ENCODE results near the gene ALOX5AP.
A peak's percentile ranks its signal among the peaks of the same experiment; 100 is the strongest.

ALOX5AP gene

GRCh38 chr13:30791354-30792001 lies 56.1 kb downstream of the ALOX5AP start:
- H3K27ac ChIP-seq: no peak overlapping the region
- no peak for DNase-seq (ENCODE audit: low read depth, low spot score)

GRCh38 chr13:30792285-30793000 lies 57.1 kb downstream of the ALOX5AP start:
- DNase-seq (ENCODE audit: low read depth, low spot score): peak; percentile 72
- H3K27ac ChIP-seq: peak overlapping the region; percentile 25

GRCh38 chr13:30796132-30796572 lies 60.8 kb downstream of the ALOX5AP start:
- no peak for DNase-seq (ENCODE audit: low read depth, low spot score)

GRCh38 chr13:30796631-30797601 lies 61.6 kb downstream of the ALOX5AP start:
- H3K27ac ChIP-seq: peak overlapping the region; percentile 75
- DNase-seq (ENCODE audit: low read depth, low spot score): no peak

More at GRCh38 chr13:30796132-30796572, 60.8 kb downstream of the ALOX5AP start:
- H3K27ac ChIP-seq: peak overlapping the region; percentile 75

GRCh38 chr13:30797847-30798535 lies 62.6 kb downstream of the ALOX5AP start:
- H3K27ac ChIP-seq: no peak overlapping the region
- DNase-seq (ENCODE audit: low read depth, low spot score): no peak

- DNase-seq (ENCODE audit: low read depth, low spot score): no peak
- no peak overlapping the region for H3K27ac ChIP-seq
Measured at GRCh38 chr13:30798776-30799355, 63.5 kb downstream of the ALOX5AP start.

GRCh38 chr13:30799356-30799824 lies 64.0 kb downstream of the ALOX5AP start:
- DNase-seq (ENCODE audit: low read depth, low spot score): no peak
- no peak overlapping the region for H3K27ac ChIP-seq

GRCh38 chr13:30800107-30800506 lies 64.8 kb downstream of the ALOX5AP start:
- no peak overlapping the region for H3K27ac ChIP-seq
- DNase-seq (ENCODE audit: low read depth, low spot score): no peak

GRCh38 chr13:30802501-30802900 lies 67.2 kb downstream of the ALOX5AP start:
- no peak for DNase-seq (ENCODE audit: low read depth, low spot score)
- no peak overlapping the region for H3K27ac ChIP-seq

- H3K27ac ChIP-seq: no peak overlapping the region
- DNase-seq (ENCODE audit: low read depth, low spot score): no peak
Measured at GRCh38 chr13:30802953-30803478, 67.7 kb downstream of the ALOX5AP start.

GRCh38 chr13:30803749-30804148 lies 68.4 kb downstream of the ALOX5AP start:
- no peak overlapping the region for H3K27ac ChIP-seq
- DNase-seq (ENCODE audit: low read depth, low spot score): no peak

GRCh38 chr13:30804474-30804873 lies 69.1 kb downstream of the ALOX5AP start:
- H3K27ac ChIP-seq: no peak overlapping the region
- no peak for DNase-seq (ENCODE audit: low read depth, low spot score)

GRCh38 chr13:30805132-30805537 lies 69.8 kb downstream of the ALOX5AP start:
- no peak for DNase-seq (ENCODE audit: low read depth, low spot score)
- peak overlapping the region; percentile 52 for H3K27ac ChIP-seq

- DNase-seq (ENCODE audit: low read depth, low spot score): no peak
Measured at GRCh38 chr13:30805603-30806011, 70.3 kb downstream of the ALOX5AP start.

GRCh38 chr13:30806784-30807183 lies 71.4 kb downstream of the ALOX5AP start:
- peak overlapping the region; percentile 52 for H3K27ac ChIP-seq
- DNase-seq (ENCODE audit: low read depth, low spot score): no peak

More at GRCh38 chr13:30805603-30806011, 70.3 kb downstream of the ALOX5AP start:
- H3K27ac ChIP-seq: peak overlapping the region; percentile 52

GRCh38 chr13:30807392-30807791 lies 72.0 kb downstream of the ALOX5AP start:
- peak overlapping the region; percentile 52 for H3K27ac ChIP-seq

GRCh38 chr13:30808600-30808999 lies 73.3 kb downstream of the ALOX5AP start:
- DNase-seq (ENCODE audit: low read depth, low spot score): no peak
- peak overlapping the region; percentile 18 for H3K27ac ChIP-seq

More at GRCh38 chr13:30807392-30807791, 72.0 kb downstream of the ALOX5AP start:
- DNase-seq (ENCODE audit: low read depth, low spot score): no peak

- H3K27ac ChIP-seq: peak overlapping the region; percentile 45
- no peak for DNase-seq (ENCODE audit: low read depth, low spot score)
Measured at GRCh38 chr13:30809787-30810186, 74.4 kb downstream of the ALOX5AP start.

- H3K27ac ChIP-seq: peak overlapping the region; percentile 45
- DNase-seq (ENCODE audit: low read depth, low spot score): no peak
Measured at GRCh38 chr13:30810261-30810701, 74.9 kb downstream of the ALOX5AP start.
